BE2C (cell line): ENCODE data around the gene NPAS3.

Experiments
- DNase-seq: peaks from one replicate; pipeline ENCODE4 v3.0.0-alpha.2; 2020
- H3K27me3 ChIP-seq: fragments of 250-450 bp; sonication (Bioruptor Pico); 2 replicates; pipeline ENCODE4 v1.5.1; 2020; ENCODE audit warnings: mild to moderate bottlenecking
- H3K36me3 ChIP-seq: fragments of 250-450 bp; sonication (Bioruptor Pico); 2 replicates; pipeline ENCODE4 v1.5.1; 2020; ENCODE audit warnings: mild to moderate bottlenecking
- H3K4me1 ChIP-seq: fragments of 250-450 bp; sonication (Bioruptor Pico); 2 replicates; pipeline ENCODE4 v1.5.1; 2020
- H3K4me3 ChIP-seq: 2 replicates; pipeline ENCODE4 v1.5.1; 2011; ENCODE audit warnings: low read depth, low read length
- H3K9me3 ChIP-seq: fragments of 250-450 bp; sonication (Bioruptor Pico); 2 replicates; pipeline ENCODE4 v1.5.1; 2020
- TF ChIP-seq, protein P1 (sequence below): IDR thresholded peaks from 2 replicates; pipeline ENCODE4 v1.5.1; 2012; ENCODE audit warnings: mild to moderate bottlenecking, low read depth, low read length

NPAS3 gene

DNA sequence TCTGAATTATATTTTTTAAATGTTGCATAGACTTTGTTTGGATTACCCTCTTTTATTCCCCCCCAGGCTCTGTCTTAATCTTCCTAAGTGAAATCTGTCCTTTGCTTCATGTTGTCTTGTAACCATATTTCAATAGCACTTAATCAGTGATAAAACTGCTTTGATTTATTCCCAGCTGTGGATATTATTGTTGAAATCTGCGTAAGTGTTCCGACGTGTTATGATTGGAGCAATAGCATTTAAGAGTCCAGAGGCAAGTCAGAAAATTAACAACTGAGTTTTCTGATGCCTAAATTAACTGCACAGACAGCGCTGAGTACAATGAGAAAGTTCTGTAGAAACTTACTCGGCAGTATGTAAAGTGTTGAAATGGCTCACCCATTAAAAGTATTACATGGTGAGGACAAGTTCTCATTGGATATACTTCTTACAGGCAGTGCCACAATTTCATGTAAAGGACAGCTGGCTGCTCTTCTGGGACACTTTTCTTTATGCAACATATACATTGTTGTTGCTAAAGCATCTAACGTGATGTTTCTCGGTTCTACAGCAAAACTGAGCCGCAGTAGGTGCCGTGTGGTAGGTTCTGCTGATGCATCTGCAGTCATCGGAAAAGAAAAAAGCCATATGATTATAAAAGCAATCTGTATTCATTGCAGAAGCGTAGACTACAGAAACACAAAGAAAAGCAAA lies 511.2 kb downstream of the NPAS3 start:
- Histone ChIP-seq H3K36me3 (no peaks in the 10 kb centered on the region), H3K4me1 (peaks cover 8% of the 10 kb centered on the region), H3K27me3 (no peaks in the 10 kb centered on the region), H3K4me3 (no peak overlapping the region), H3K9me3 (no peaks in the 10 kb centered on the region)
- DNase-seq = no peak
- TF ChIP-seq, protein P1, sequence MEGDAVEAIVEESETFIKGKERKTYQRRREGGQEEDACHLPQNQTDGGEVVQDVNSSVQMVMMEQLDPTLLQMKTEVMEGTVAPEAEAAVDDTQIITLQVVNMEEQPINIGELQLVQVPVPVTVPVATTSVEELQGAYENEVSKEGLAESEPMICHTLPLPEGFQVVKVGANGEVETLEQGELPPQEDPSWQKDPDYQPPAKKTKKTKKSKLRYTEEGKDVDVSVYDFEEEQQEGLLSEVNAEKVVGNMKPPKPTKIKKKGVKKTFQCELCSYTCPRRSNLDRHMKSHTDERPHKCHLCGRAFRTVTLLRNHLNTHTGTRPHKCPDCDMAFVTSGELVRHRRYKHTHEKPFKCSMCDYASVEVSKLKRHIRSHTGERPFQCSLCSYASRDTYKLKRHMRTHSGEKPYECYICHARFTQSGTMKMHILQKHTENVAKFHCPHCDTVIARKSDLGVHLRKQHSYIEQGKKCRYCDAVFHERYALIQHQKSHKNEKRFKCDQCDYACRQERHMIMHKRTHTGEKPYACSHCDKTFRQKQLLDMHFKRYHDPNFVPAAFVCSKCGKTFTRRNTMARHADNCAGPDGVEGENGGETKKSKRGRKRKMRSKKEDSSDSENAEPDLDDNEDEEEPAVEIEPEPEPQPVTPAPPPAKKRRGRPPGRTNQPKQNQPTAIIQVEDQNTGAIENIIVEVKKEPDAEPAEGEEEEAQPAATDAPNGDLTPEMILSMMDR = no peak

DNA sequence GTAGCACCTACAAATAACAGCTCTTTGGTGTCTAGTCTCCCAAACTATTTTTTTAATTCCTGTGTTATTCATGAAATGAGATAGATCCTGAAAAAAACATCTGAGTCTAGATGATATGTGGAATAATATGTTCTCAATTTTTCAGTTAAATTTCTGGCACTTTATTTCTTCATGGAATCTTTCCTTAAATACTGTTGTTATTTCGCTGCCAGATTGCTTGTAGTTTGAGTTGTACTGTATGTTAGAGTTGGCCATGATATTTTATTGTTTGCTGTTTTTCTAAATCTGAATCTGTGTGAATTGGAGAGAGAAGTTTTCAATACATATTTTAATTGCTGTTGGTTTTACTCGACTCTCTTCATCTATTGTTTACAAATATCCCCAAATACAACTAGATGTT lies 511.7 kb downstream of the NPAS3 start:
- no peak for DNase-seq
- Histone ChIP-seq H3K4me3 (no peak overlapping the region), H3K27me3 (no peaks in the 10 kb centered on the region), H3K4me1 (peaks cover 8% of the 10 kb centered on the region), H3K9me3 (no peaks in the 10 kb centered on the region), H3K36me3 (no peaks in the 10 kb centered on the region)
- TF ChIP-seq, protein P1 = no peak

DNA sequence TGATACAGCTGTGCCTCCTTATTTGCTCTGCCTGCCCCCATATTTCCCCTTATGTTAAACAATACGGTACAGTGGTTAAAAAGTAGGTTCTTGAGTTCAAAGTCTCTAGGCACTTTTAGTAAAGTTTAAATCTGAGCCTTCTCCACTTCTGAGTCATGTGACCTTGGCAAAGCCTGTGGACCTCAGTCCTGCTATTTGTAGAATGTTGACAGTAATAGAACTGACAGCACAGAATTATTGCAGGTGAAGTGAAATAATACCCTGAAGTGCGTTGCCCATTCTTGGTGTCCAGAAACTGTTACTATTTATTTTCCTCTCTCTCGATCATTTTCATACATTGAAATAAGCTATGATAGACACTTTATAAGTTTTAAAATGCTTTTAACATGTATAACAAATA lies 512.5 kb downstream of the NPAS3 start:
- Histone ChIP-seq H3K27me3 (no peaks in the 10 kb centered on the region), H3K4me3 (no peak overlapping the region), H3K9me3 (no peaks in the 10 kb centered on the region), H3K36me3 (no peaks in the 10 kb centered on the region), H3K4me1 (peaks cover 11% of the 10 kb centered on the region)
- DNase-seq = no peak
- TF ChIP-seq, protein P1 = no peak

- Histone ChIP-seq H3K36me3 (no peaks in the 10 kb centered on the region), H3K9me3 (no peaks in the 10 kb centered on the region), H3K27me3 (no peaks in the 10 kb centered on the region), H3K4me1 (peaks cover 11% of the 10 kb centered on the region), H3K4me3 (no peak overlapping the region)
- TF ChIP-seq, protein P1 = no peak
- DNase-seq = no peak
Observed at GRCh38 chr14:33452995-33453394, 514.3 kb downstream of the NPAS3 start.

GRCh38 chr14:33454022-33454595 lies 515.4 kb downstream of the NPAS3 start:
- Histone ChIP-seq H3K27me3 (no peaks in the 10 kb centered on the region), H3K4me1 (peaks cover 4% of the 10 kb centered on the region), H3K36me3 (no peaks in the 10 kb centered on the region), H3K9me3 (no peaks in the 10 kb centered on the region), H3K4me3 (no peak overlapping the region)
- DNase-seq = no peak
- TF ChIP-seq, protein P1 = no peak

GRCh38 chr14:33454707-33455106 lies 516.0 kb downstream of the NPAS3 start:
- Histone ChIP-seq H3K4me3 (no peak overlapping the region), H3K36me3 (no peaks in the 10 kb centered on the region), H3K4me1 (peaks cover 3% of the 10 kb centered on the region), H3K9me3 (no peaks in the 10 kb centered on the region), H3K27me3 (no peaks in the 10 kb centered on the region)
- no peak for DNase-seq
- TF ChIP-seq, protein P1 = no peak
